Measurements from ENCODE around the gene TSC22D3. TPM values are rescaled to one million over a fixed set of nuclear protein-coding genes. Genes with fewer than 3 reads are reported as not detected.

TSC22D3 gene
- total and polyA plus RNA-seq, 12 donors = 132 to 474 (median 298) TPM

GRCh38 chrX:107716816-107717700 lies 58.5 kb downstream of the TSC22D3 start:
- 10 to 49% (median 26%) methylated on average over 6 to 29 of the region's 29 CpGs for WGBS, 4 donors
- Histone ChIP-seq H3K36me3 (replicated peaks in 1 of 2) (peaks cover 0 to 23% of the 10 kb centered on the region in 2 donors), H3K27me3 (peaks cover 12% of the 10 kb centered on the region), H3K4me3 (peak overlapping the region in 3 of 4 donors; percentile 40 to 83 (median 79)), H3K9me3 (replicated peaks in 1 of 3) (no peaks in the 10 kb centered on the region), H3K27ac (peak overlapping the region; percentile 72 to 98 (median 95)), H3K4me1 (replicated peaks in 1 of 2) (peaks cover 22 to 49% of the 10 kb centered on the region in 2 donors)
- peak; percentile 86 to 97 (median 92) for DNase-seq
- intact Hi-C loops (cut with DNase I) = loop anchor here (5.0 to 10.0 kb wide), 3 partner anchors 40 to 60 kb away; partner anchors contain the start of genes NCBP2L (in 2 of the 2) and TSC22D3 (in 2 of the 2)
- TF ChIP-seq, protein P1, sequence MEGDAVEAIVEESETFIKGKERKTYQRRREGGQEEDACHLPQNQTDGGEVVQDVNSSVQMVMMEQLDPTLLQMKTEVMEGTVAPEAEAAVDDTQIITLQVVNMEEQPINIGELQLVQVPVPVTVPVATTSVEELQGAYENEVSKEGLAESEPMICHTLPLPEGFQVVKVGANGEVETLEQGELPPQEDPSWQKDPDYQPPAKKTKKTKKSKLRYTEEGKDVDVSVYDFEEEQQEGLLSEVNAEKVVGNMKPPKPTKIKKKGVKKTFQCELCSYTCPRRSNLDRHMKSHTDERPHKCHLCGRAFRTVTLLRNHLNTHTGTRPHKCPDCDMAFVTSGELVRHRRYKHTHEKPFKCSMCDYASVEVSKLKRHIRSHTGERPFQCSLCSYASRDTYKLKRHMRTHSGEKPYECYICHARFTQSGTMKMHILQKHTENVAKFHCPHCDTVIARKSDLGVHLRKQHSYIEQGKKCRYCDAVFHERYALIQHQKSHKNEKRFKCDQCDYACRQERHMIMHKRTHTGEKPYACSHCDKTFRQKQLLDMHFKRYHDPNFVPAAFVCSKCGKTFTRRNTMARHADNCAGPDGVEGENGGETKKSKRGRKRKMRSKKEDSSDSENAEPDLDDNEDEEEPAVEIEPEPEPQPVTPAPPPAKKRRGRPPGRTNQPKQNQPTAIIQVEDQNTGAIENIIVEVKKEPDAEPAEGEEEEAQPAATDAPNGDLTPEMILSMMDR (IDR thresholded peaks at IDR 0.05) = peak in 2 of 6 experiments; percentile 9 to 20
- TF ChIP-seq POLR2A (IDR thresholded peaks at IDR 0.05) = peak; percentile 98 to 99

- TF ChIP-seq POLR2A (IDR thresholded peaks at IDR 0.05) = no peak
- TF ChIP-seq, protein P1 (IDR thresholded peaks at IDR 0.05) = no peak
- intact Hi-C loops (cut with DNase I) = loop anchor here (5.0 to 10.0 kb wide), 3 partner anchors 39 to 61 kb away; partner anchors contain the start of genes NCBP2L (in 2 of the 2) and TSC22D3 (in 2 of the 2)
- 0 to 56% (median 13%) methylated on average over 1 to 52 of the region's 52 CpGs for WGBS, 4 donors
- H3K4me3 ChIP-seq = peak overlapping the region; percentile 40 to 83 (median 65)
- no peaks in the 10 kb centered on the region for H3K9me3 ChIP-seq (replicated peaks in 1 of 3)
- peaks cover 12% of the 10 kb centered on the region for H3K27me3 ChIP-seq
- peaks cover 0 to 23% of the 10 kb centered on the region in 2 donors for H3K36me3 ChIP-seq (replicated peaks in 1 of 2)
- peaks cover 14 to 47% of the 10 kb centered on the region in 2 donors for H3K4me1 ChIP-seq (replicated peaks in 1 of 2)
- DNase-seq = peak in 3 of 7 donors; percentile 18 to 57 (median 30)
- H3K27ac ChIP-seq = peak overlapping the region; percentile 84 to 98 (median 95)
These were observed 59.4 kb downstream of the TSC22D3 start for GRCh38 chrX:107716118-107716684.

DNA sequence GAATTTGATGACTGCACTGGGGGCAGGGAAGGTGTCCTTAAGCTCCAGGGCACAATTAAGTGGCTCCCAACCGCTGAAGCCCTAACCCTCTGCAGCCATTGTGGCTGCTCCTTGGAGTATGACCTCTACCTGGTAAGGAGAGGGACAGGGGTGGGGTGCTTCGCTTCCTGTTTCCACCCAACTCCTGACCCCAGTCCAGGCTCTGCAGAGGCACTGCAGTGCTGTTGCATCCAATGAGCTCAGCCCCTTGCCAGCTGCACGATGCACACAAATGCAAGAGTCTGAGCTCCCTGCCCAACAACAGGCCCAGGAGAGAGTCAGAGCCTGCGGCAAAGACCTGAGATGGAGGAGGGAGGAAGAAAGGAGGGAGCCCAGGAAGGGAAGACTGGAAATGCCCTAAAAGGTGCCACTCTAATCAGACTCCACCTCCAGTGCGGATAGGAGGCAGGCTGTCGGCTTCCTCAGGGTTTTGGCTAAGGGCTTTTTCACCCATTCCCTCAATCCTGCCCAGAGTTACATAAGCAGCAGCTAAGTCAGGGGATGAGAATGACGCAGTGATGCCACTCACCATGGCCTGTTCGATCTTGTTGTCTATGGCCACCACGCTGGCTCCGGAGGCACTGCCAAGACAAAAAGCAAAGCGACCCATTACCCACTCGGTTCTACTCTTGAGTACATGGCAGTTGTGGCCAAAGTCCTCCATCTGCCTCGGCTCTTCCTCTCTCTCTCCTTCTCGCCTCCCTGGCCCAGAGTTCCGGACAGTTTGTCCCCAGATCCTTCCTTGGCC lies 60.1 kb downstream of the TSC22D3 start:
- WGBS, 4 donors = 0 to 47% (median 20%) methylated on average over 5 to 15 of the region's 15 CpGs

More for the DNA sequence above, 60.1 kb downstream of the TSC22D3 start:
- Histone ChIP-seq H3K9me3 (replicated peaks in 1 of 3) (no peaks in the 10 kb centered on the region), H3K27ac (peak overlapping the region; percentile 84 to 98 (median 95)), H3K4me3 (peak overlapping the region; percentile 40 to 79 (median 50)), H3K36me3 (replicated peaks in 1 of 2) (peaks cover 0 to 23% of the 10 kb centered on the region in 2 donors), H3K4me1 (replicated peaks in 1 of 2) (peaks cover 13 to 47% of the 10 kb centered on the region in 2 donors), H3K27me3 (peaks cover 12% of the 10 kb centered on the region)
- intact Hi-C loops (cut with DNase I) = loop anchor here (5.0 to 10.0 kb wide), 3 partner anchors 38 to 62 kb away; partner anchors contain the start of genes NCBP2L (in 2 of the 2) and TSC22D3 (in 2 of the 2)
- TF ChIP-seq, protein P1 (IDR thresholded peaks at IDR 0.05) = no peak
- TF ChIP-seq POLR2A (IDR thresholded peaks at IDR 0.05) = peak in 1 of 2 donors; percentile 39
- peak in 3 of 7 donors; percentile 25 to 61 (median 28) for DNase-seq
